ENCODE data around the gene RTL3. TPM values are rescaled to one million over a fixed set of nuclear protein-coding genes. Genes with fewer than 3 reads are reported as not detected.

RTL3 gene
- not detected in 2 replicates for total RNA-seq

- no peak for TF ChIP-seq CTCF (IDR thresholded peaks at IDR 0.05; ENCODE audit: insufficient read depth, low read length, poor library complexity, severe bottlenecking)
- no peaks in the 10 kb centered on the region for H3K36me3 ChIP-seq (ENCODE audit: control insufficient read depth, insufficient read depth, low read length)
- no peaks in the 10 kb centered on the region for H3K27me3 ChIP-seq (ENCODE audit: control insufficient read depth, insufficient read depth, low read length)
- DNase-seq (ENCODE audit: low read depth) = no peak
- no peak within 1 kb of the TSS for H3K4me3 ChIP-seq (ENCODE audit: low read depth, low read length)
These were observed at the start of gene RTL3 for GRCh38 chrX:78658845-78659744. Gene RTL3, minus strand, starts transcription at chrX:78659328. Its CDS starts 908 bp downstream, at chrX:78658420.

GRCh38 chrX:78708816-78709215, 49.7 kb upstream of the RTL3 start:
- TF ChIP-seq CTCF (IDR thresholded peaks at IDR 0.05; ENCODE audit: insufficient read depth, low read length, poor library complexity, severe bottlenecking) = no peak
- Histone ChIP-seq H3K36me3 (ENCODE audit: control insufficient read depth, insufficient read depth, low read length) (no peaks in the 10 kb centered on the region), H3K27me3 (ENCODE audit: control insufficient read depth, insufficient read depth, low read length) (no peaks in the 10 kb centered on the region), H3K4me3 (ENCODE audit: low read depth, low read length) (no peak overlapping the region)
- no peak for DNase-seq (ENCODE audit: low read depth)

GRCh38 chrX:78708262-78708661, 49.1 kb upstream of the RTL3 start:
- peak; percentile 52 for TF ChIP-seq CTCF (IDR thresholded peaks at IDR 0.05; ENCODE audit: insufficient read depth, low read length, poor library complexity, severe bottlenecking)
- Histone ChIP-seq H3K36me3 (ENCODE audit: control insufficient read depth, insufficient read depth, low read length) (no peaks in the 10 kb centered on the region), H3K4me3 (ENCODE audit: low read depth, low read length) (no peak overlapping the region), H3K27me3 (ENCODE audit: control insufficient read depth, insufficient read depth, low read length) (no peaks in the 10 kb centered on the region)
- peak; percentile 10 for DNase-seq (ENCODE audit: low read depth)

- Histone ChIP-seq H3K27me3 (ENCODE audit: control insufficient read depth, insufficient read depth, low read length) (no peaks in the 10 kb centered on the region), H3K4me3 (ENCODE audit: low read depth, low read length) (no peak overlapping the region), H3K36me3 (ENCODE audit: control insufficient read depth, insufficient read depth, low read length) (no peaks in the 10 kb centered on the region)
- no peak for TF ChIP-seq CTCF (IDR thresholded peaks at IDR 0.05; ENCODE audit: insufficient read depth, low read length, poor library complexity, severe bottlenecking)
- DNase-seq (ENCODE audit: low read depth) = no peak
These were observed 46.9 kb upstream of the RTL3 start for GRCh38 chrX:78706071-78706470.

- no peaks in the 10 kb centered on the region for H3K27me3 ChIP-seq (ENCODE audit: control insufficient read depth, insufficient read depth, low read length)
- no peaks in the 10 kb centered on the region for H3K36me3 ChIP-seq (ENCODE audit: control insufficient read depth, insufficient read depth, low read length)
- TF ChIP-seq CTCF (IDR thresholded peaks at IDR 0.05; ENCODE audit: insufficient read depth, low read length, poor library complexity, severe bottlenecking) = no peak
- no peak for DNase-seq (ENCODE audit: low read depth)
- no peak overlapping the region for H3K4me3 ChIP-seq (ENCODE audit: low read depth, low read length)
These were observed 34.4 kb upstream of the RTL3 start for GRCh38 chrX:78693536-78693935.
